T-cell (primary cell): ENCODE data around the gene FOXA2. TPM values are rescaled to one million over a fixed set of nuclear protein-coding genes. Genes with fewer than 3 reads are reported as not detected.
"Not testable (repeated sequence)": the region's sequence is repeated elsewhere in the genome, so short reads cannot be mapped to it uniquely, and the experiment has no call there.

Experiments used
- ATAC-seq, 4 experiments: fragments of 200-7000 bp in 3 of 4; fragments of 150-1000 bp in 1 of 4; cut with Tn5 transposase; replicated peaks in 1 of 4; 1 replicate in 3 of 4; 2 replicates in 1 of 4; pipeline ENCODE4 v1.10.0; 2021; ENCODE audit warnings: moderate library complexity in 3 of 4, mild to moderate bottlenecking in 2 of 4, moderate number of reproducible peaks in 1 of 4
- CTCF ChIA-PET, 2 donors: fragments of 300-600 bp; sonication (Branson Sonifier 250); formaldehyde crosslinking; loops; one replicate each; lab custom pipeline; 2022; ENCODE audit warnings: antibody characterized with exemption in 2 of 2; lab: Charles Lee
- POLR2A ChIA-PET, 2 donors: fragments of 300-600 bp; sonication (Branson Sonifier 250); formaldehyde crosslinking; loops; one replicate each; lab custom pipeline; 2022; ENCODE audit warnings: antibody characterized with exemption in 2 of 2; lab: Charles Lee
- DNase-seq, 35 experiments: peaks; one replicate each; pipeline versions ENCODE4 v3.0.0 to v3.0.0-alpha.2; 2013 to 2023
- H3K27ac ChIP-seq: one replicate; pipeline ENCODE4 v1.5.1; 2013; ENCODE audit warnings: low read length
- H3K27me3 ChIP-seq, 2 experiments: replicated peaks in 1 of 2; 1 replicate in 1 of 2; 2 replicates in 1 of 2; pipeline versions ENCODE4 v1.6.1 to v1.7.0; 2013; ENCODE audit warnings: low read length in 1 of 2, mixed read lengths in 1 of 2; ENCODE audit not compliant: control insufficient read depth in 2 of 2, insufficient read depth in 2 of 2; ENCODE audit errors: extremely low read depth in 1 of 2
- H3K36me3 ChIP-seq, 2 donors: 1 replicate in 1 of 2; 2 replicates in 1 of 2; pipeline versions ENCODE4 v1.6.1 to v1.7.0; 2013; ENCODE audit warnings: low read length in 1 of 2; ENCODE audit not compliant: control insufficient read depth in 2 of 2, insufficient read depth in 1 of 2; ENCODE audit errors: extremely low read depth in 1 of 2
- H3K4me1 ChIP-seq, 2 experiments: 1 replicate in 1 of 2; 2 replicates in 1 of 2; pipeline versions ENCODE4 v1.6.1 to v1.7.0; 2013; ENCODE audit warnings: low read length in 2 of 2, mixed read lengths in 1 of 2; ENCODE audit not compliant: insufficient read depth in 2 of 2, control insufficient read depth in 1 of 2; ENCODE audit errors: extremely low read depth in 1 of 2
- H3K4me3 ChIP-seq, 2 donors: 1 replicate in 1 of 2; 2 replicates in 1 of 2; pipeline versions ENCODE4 v1.5.1 to v1.7.0; 2013; ENCODE audit warnings: mild to moderate bottlenecking in 2 of 2, low read length in 1 of 2, moderate library complexity in 1 of 2; ENCODE audit not compliant: control insufficient read depth in 1 of 2; ENCODE audit errors: extremely low read depth in 1 of 2
- H3K9me3 ChIP-seq: 2 replicates; pipeline ENCODE4 v1.7.0; 2013
- H3K27ac Mint-ChIP-seq, 2 donors: one replicate each; pipeline ENCODE4 v1.8.0; 2020 to 2021; ENCODE audit warnings: mild to moderate bottlenecking in 2 of 2, mixed read lengths in 2 of 2
- H3K27me3 Mint-ChIP-seq, 2 donors: one replicate each; pipeline ENCODE4 v1.8.0; 2021 to 2022; ENCODE audit warnings: mixed read lengths in 2 of 2
- H3K36me3 Mint-ChIP-seq: one replicate; pipeline ENCODE4 v1.8.0; 2021; ENCODE audit warnings: mixed read lengths
- H3K4me1 Mint-ChIP-seq, 3 donors: one replicate each; pipeline ENCODE4 v1.8.0; 2020 to 2022; ENCODE audit warnings: mixed read lengths in 3 of 3, mild to moderate bottlenecking in 1 of 3
- H3K4me3 Mint-ChIP-seq, 3 donors: one replicate each; pipeline ENCODE4 v1.8.0; 2020 to 2022; ENCODE audit warnings: mild to moderate bottlenecking in 3 of 3, mixed read lengths in 3 of 3, moderate library complexity in 3 of 3
- H3K9me3 Mint-ChIP-seq, 3 donors: one replicate each; pipeline ENCODE4 v1.8.0; 2020 to 2022; ENCODE audit warnings: mixed read lengths in 3 of 3
- WGBS: methylation state at CpG from one replicate; pipeline ENCODE4 v1.1.5; 2013; ENCODE audit warnings: missing lambda C conversion rate; ENCODE audit not compliant: insufficient coverage; 5-methylcytosine and 5-hydroxymethylcytosine counted together
- total RNA-seq, 35 experiments: library from RNA in 6 of 35; stranded (reverse) in 6 of 35; fragments of 120-200 nt in 1 of 35; gene quantifications; one replicate each; pipeline versions ENCODE4 v1.2.1 to v1.2.4 and lab custom pipeline; 2013 to 2026

FOXA2 gene
- total RNA-seq, 5 donors from 2014 or later (not counting 1 experiment from before 2014, with no cell fraction given), result 0.13 to 0.26 TPM; not detected in 3

GRCh38 chr20:22557403-22558276 lies 26.7 kb downstream of the FOXA2 start:
- Mint-ChIP-seq H3K9me3 (peaks cover 5 to 9% (median 8%) of the 10 kb centered on the region in 3 donors), H3K4me1 (no peaks in the 10 kb centered on the region), H3K4me3 (no peak overlapping the region), H3K36me3 (no peaks in the 10 kb centered on the region), H3K27me3 (peaks cover 35 to 45% of the 10 kb centered on the region in 2 donors), H3K27ac (no peak overlapping the region)
- ATAC-seq, result no peak
- POLR2A ChIA-PET, result no interaction called here
- Histone ChIP-seq H3K27me3 (peaks cover 15 to 17% of the 10 kb centered on the region in 2 experiments), H3K4me1 (no peaks in the 10 kb centered on the region), H3K27ac (no peak overlapping the region), H3K36me3 (no peaks in the 10 kb centered on the region), H3K9me3 (no peaks in the 10 kb centered on the region), H3K4me3 (no peak overlapping the region)
- 79% methylated on average over 10 of the region's 13 CpGs for WGBS
- no peak for DNase-seq
- CTCF ChIA-PET, result no interaction called here

- POLR2A ChIA-PET, result no interaction called here
- Histone ChIP-seq H3K27ac (no peak overlapping the region), H3K4me1 (no peaks in the 10 kb centered on the region), H3K27me3 (peaks cover 12 to 17% of the 10 kb centered on the region in 2 experiments), H3K36me3 (no peaks in the 10 kb centered on the region), H3K4me3 (no peak overlapping the region), H3K9me3 (no peaks in the 10 kb centered on the region)
- DNase-seq (no peak), ATAC-seq (no peak)
- peaks cover 3 to 12% (median 8%) of the 10 kb centered on the region in 3 donors for H3K9me3 Mint-ChIP-seq
- no peaks in the 10 kb centered on the region for H3K4me1 Mint-ChIP-seq
- no peak overlapping the region for H3K4me3 Mint-ChIP-seq
- 60% methylated on average over 5 of the region's 8 CpGs for WGBS
- no peak overlapping the region for H3K27ac Mint-ChIP-seq
- no peaks in the 10 kb centered on the region for H3K36me3 Mint-ChIP-seq
- H3K27me3 Mint-ChIP-seq, result peaks cover 25 to 39% of the 10 kb centered on the region in 2 donors
- CTCF ChIA-PET, result no interaction called here
Measured at GRCh38 chr20:22556565-22557056, 27.8 kb downstream of the FOXA2 start.

- CTCF ChIA-PET, result no interaction called here
- Mint-ChIP-seq H3K4me1 (no peaks in the 10 kb centered on the region), H3K9me3 (peaks cover 3 to 12% (median 8%) of the 10 kb centered on the region in 3 donors), H3K27me3 (peaks cover 21 to 36% of the 10 kb centered on the region in 2 donors), H3K27ac (no peak overlapping the region), H3K4me3 (no peak overlapping the region), H3K36me3 (no peaks in the 10 kb centered on the region)
- POLR2A ChIA-PET, result no interaction called here
- ATAC-seq (no peak), DNase-seq (no peak)
- Histone ChIP-seq H3K36me3 (no peaks in the 10 kb centered on the region), H3K4me1 (no peaks in the 10 kb centered on the region), H3K9me3 (no peaks in the 10 kb centered on the region), H3K27me3 (peaks cover 12 to 17% of the 10 kb centered on the region in 2 experiments), H3K27ac (no peak overlapping the region), H3K4me3 (no peak overlapping the region)
- WGBS, result 48% methylated on average over 3 of the region's 5 CpGs
Measured at GRCh38 chr20:22555791-22556564, 28.4 kb downstream of the FOXA2 start.

GRCh38 chr20:22554391-22554790 lies 30.0 kb downstream of the FOXA2 start:
- H3K27ac ChIP-seq, result no peak overlapping the region
- peaks cover 10 to 23% of the 10 kb centered on the region in 2 donors for H3K27me3 Mint-ChIP-seq
- H3K4me1 Mint-ChIP-seq, result no peaks in the 10 kb centered on the region
- CTCF ChIA-PET, result no interaction called here
- H3K27ac Mint-ChIP-seq, result no peak overlapping the region
- no peak for ATAC-seq
- H3K27me3 ChIP-seq, result peaks cover 7 to 13% of the 10 kb centered on the region in 2 experiments
- no peaks in the 10 kb centered on the region for H3K36me3 ChIP-seq
- H3K9me3 Mint-ChIP-seq, result peaks cover 3 to 14% (median 12%) of the 10 kb centered on the region in 3 donors
- no peaks in the 10 kb centered on the region for H3K4me1 ChIP-seq
- no peak overlapping the region for H3K4me3 ChIP-seq
- WGBS, result no CpG with 5 or more reads among the region's 2 CpGs
- H3K36me3 Mint-ChIP-seq, result no peaks in the 10 kb centered on the region
- DNase-seq, result no peak
- H3K9me3 ChIP-seq, result no peaks in the 10 kb centered on the region
- no peak overlapping the region for H3K4me3 Mint-ChIP-seq
- POLR2A ChIA-PET, result no interaction called here

GRCh38 chr20:22550514-22550913 lies 33.9 kb downstream of the FOXA2 start:
- 96% methylated on average over 2 of the region's 4 CpGs for WGBS
- peaks cover 3 to 17% (median 12%) of the 10 kb centered on the region in 3 donors for H3K9me3 Mint-ChIP-seq
- H3K4me1 ChIP-seq, H3K4me3 Mint-ChIP-seq, H3K27ac ChIP-seq, POLR2A ChIA-PET, H3K27ac Mint-ChIP-seq, ATAC-seq, H3K4me1 Mint-ChIP-seq, H3K36me3 Mint-ChIP-seq, H3K27me3 ChIP-seq, CTCF ChIA-PET, H3K9me3 ChIP-seq, H3K4me3 ChIP-seq, H3K36me3 ChIP-seq, DNase-seq: not testable (repeated sequence)
- H3K27me3 Mint-ChIP-seq, result peaks cover 2 to 17% of the 10 kb centered on the region in 2 donors

GRCh38 chr20:22548040-22548439 lies 36.3 kb downstream of the FOXA2 start:
- Histone ChIP-seq H3K4me3 (no peak overlapping the region), H3K27me3 (no peaks in the 10 kb centered on the region), H3K27ac (no peak overlapping the region), H3K9me3 (no peaks in the 10 kb centered on the region), H3K4me1 (no peaks in the 10 kb centered on the region), H3K36me3 (no peaks in the 10 kb centered on the region)
- Mint-ChIP-seq H3K4me3 (no peak overlapping the region), H3K27me3 (peaks cover 2 to 12% of the 10 kb centered on the region in 2 donors), H3K36me3 (no peaks in the 10 kb centered on the region), H3K9me3 (peaks cover 0 to 18% (median 7%) of the 10 kb centered on the region in 3 donors), H3K27ac (no peak overlapping the region), H3K4me1 (no peaks in the 10 kb centered on the region)
- ATAC-seq, result no peak
- no peak for DNase-seq
- CTCF ChIA-PET, result no interaction called here
- WGBS, result 60% methylated on average over 3 of the region's 4 CpGs
- POLR2A ChIA-PET, result no interaction called here
